MM.1S (cell line): ENCODE measurements around the gene EFCAB7.

ENCODE experiments used
- CTCF ChIP-seq: fragments of 300-600 bp; sonication (generic); IDR thresholded peaks from 2 replicates; pipeline ENCODE4 v1.5.1; 2016; ENCODE audit warnings: antibody characterized with exemption, low read length, mixed read lengths
- EZH2 ChIP-seq: fragments of 300-600 bp; sonication (generic); optimal IDR thresholded peaks from 2 replicates; pipeline ENCODE3; 2017; ENCODE audit warnings: low read depth, mild to moderate bottlenecking, antibody characterized with exemption, low read length, mixed read lengths
- EZH2phosphoT487 ChIP-seq: fragments of 300-600 bp; sonication (generic); IDR thresholded peaks from 2 replicates; pipeline ENCODE4 v1.6.1; 2018; ENCODE audit warnings: antibody characterized with exemption, low read length

- TF ChIP-seq CTCF = no peak
- no peak for TF ChIP-seq EZH2
- TF ChIP-seq EZH2phosphoT487 = no peak
These were observed 47.6 kb upstream of the EFCAB7 start for GRCh38 chr1:63475761-63476160.
